BJ (cell line): ENCODE data around the gene IMPA2. TPM values are rescaled to one million over a fixed set of nuclear protein-coding genes. Genes with fewer than 3 reads are reported as not detected.

ENCODE experiments used
- CTCF ChIA-PET: fragments of 350-600 bp; formaldehyde crosslinking; extraction: SDS; loops from one replicate; lab custom pipeline; 2021; ENCODE audit warnings: antibody characterized with exemption, inconsistent platforms; lab: Yijun Ruan, JAX
- POLR2A ChIA-PET: fragments of 300-600 bp; sonication (Branson Sonifier 250); formaldehyde crosslinking; extraction: SDS; loops from one replicate; lab custom pipeline; 2021; ENCODE audit warnings: antibody characterized with exemption; lab: Charles Lee
- DNase-seq: peaks from one replicate; pipeline ENCODE4 v3.0.0-alpha.2; 2011; ENCODE audit warnings: low read depth
- H3K27me3 ChIP-seq: 2 replicates; pipeline ENCODE4 v1.6.0; 2011; ENCODE audit warnings: low read length; ENCODE audit not compliant: control insufficient read depth, insufficient read depth
- H3K36me3 ChIP-seq: 2 replicates; pipeline ENCODE4 v1.5.1; 2011; ENCODE audit warnings: low read length; ENCODE audit not compliant: control insufficient read depth, insufficient read depth
- H3K4me3 ChIP-seq: 2 replicates; pipeline ENCODE4 v1.5.1; 2011; ENCODE audit warnings: low read depth, mild to moderate bottlenecking, control low read depth, low read length
- polyA plus RNA-seq: library from polyadenylated mRNA; depleted of rRNA; stranded (reverse); fragments of >200 nt; gene quantifications from 2 replicates; pipeline ENCODE4 v1.2.3, GENCODE V29; 2011
- TF ChIP-seq, protein P1 (sequence below): IDR thresholded peaks from 2 replicates; pipeline ENCODE4 v1.5.1; 2011; ENCODE audit warnings: low read depth, mild to moderate bottlenecking, control low read depth, inconsistent platforms, low read length, moderate library complexity; ENCODE audit not compliant: insufficient read depth

The IMPA2 gene
- polyA plus RNA-seq, 1 experiment, result 22.8 TPM

DNA sequence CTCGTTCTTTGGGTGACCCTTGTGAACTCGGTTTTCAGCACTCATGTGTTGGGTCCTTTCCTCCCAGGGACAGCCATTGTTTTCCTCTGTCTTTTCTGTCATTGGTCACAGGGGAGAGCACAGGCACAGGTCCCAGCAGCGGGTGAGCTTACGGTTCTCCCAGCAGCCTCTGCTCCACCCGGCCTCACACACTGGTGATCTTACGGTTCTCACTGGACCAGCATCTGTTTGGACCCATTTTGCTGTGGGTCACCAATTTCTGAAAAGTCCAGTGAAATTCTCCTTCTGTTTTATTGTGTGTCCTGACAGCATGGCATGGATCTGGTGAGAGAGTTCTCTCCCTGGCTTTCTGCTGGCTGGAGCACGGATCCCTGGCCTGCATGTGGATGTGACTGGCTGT lies 62.5 kb downstream of the IMPA2 start:
- ChIA-PET CTCF (no interaction called here), POLR2A (no interaction called here)
- TF ChIP-seq, protein P1, sequence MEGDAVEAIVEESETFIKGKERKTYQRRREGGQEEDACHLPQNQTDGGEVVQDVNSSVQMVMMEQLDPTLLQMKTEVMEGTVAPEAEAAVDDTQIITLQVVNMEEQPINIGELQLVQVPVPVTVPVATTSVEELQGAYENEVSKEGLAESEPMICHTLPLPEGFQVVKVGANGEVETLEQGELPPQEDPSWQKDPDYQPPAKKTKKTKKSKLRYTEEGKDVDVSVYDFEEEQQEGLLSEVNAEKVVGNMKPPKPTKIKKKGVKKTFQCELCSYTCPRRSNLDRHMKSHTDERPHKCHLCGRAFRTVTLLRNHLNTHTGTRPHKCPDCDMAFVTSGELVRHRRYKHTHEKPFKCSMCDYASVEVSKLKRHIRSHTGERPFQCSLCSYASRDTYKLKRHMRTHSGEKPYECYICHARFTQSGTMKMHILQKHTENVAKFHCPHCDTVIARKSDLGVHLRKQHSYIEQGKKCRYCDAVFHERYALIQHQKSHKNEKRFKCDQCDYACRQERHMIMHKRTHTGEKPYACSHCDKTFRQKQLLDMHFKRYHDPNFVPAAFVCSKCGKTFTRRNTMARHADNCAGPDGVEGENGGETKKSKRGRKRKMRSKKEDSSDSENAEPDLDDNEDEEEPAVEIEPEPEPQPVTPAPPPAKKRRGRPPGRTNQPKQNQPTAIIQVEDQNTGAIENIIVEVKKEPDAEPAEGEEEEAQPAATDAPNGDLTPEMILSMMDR, result no peak
- no peaks in the 10 kb centered on the region for H3K27me3 ChIP-seq
- no peaks in the 10 kb centered on the region for H3K36me3 ChIP-seq
- no peak overlapping the region for H3K4me3 ChIP-seq
- no peak for DNase-seq

- DNase-seq, result no peak
- Histone ChIP-seq H3K36me3 (no peaks in the 10 kb centered on the region), H3K4me3 (no peak overlapping the region), H3K27me3 (no peaks in the 10 kb centered on the region)
- TF ChIP-seq, protein P1, result no peak
- CTCF ChIA-PET, result no interaction called here
- POLR2A ChIA-PET, result no interaction called here
Observed at GRCh38 chr18:12044591-12044990, 63.3 kb downstream of the IMPA2 start.

DNA sequence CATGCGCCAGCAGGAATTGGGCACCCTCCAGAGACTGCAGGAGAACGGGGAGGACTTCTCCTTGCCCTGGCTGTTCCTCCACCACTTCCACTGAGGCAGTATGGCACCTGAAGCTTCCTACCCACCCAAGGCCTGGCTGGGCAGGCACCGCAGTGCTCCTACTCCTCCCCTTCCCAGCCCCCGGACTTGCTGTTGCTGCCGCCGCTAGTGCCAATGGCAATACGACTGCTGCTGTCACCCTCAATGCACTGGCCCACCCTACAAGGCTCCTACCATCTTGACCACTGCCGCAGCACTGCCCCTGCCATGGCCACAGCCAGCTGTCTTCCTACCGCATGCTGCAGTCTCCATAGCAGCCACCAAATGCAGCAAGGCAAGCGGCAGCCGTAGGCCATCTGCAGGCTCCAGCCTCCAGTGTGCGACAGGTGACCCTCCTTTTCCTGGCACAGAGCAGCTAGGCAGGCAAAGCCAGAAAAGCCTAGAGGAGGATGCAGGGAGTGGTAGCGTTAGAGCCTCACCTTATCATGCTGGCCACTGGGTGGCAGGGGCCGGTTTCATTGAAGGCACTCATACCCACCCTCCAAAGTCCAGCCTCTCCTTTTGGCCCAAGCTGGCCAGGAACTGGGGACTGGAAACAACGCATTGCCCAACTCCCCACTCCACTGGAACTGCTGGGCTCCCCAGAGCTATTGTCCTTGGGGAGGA lies 64.9 kb downstream of the IMPA2 start:
- TF ChIP-seq, protein P1, result no peak
- Histone ChIP-seq H3K36me3 (no peaks in the 10 kb centered on the region), H3K27me3 (no peaks in the 10 kb centered on the region), H3K4me3 (no peak overlapping the region)
- ChIA-PET CTCF (interaction anchor here (1.4 kb wide), 1 partner anchor 313 kb away, joined by 4 read pairs; no protein-coding TSS in a partner anchor), POLR2A (no interaction called here)
- DNase-seq, result no peak

DNA sequence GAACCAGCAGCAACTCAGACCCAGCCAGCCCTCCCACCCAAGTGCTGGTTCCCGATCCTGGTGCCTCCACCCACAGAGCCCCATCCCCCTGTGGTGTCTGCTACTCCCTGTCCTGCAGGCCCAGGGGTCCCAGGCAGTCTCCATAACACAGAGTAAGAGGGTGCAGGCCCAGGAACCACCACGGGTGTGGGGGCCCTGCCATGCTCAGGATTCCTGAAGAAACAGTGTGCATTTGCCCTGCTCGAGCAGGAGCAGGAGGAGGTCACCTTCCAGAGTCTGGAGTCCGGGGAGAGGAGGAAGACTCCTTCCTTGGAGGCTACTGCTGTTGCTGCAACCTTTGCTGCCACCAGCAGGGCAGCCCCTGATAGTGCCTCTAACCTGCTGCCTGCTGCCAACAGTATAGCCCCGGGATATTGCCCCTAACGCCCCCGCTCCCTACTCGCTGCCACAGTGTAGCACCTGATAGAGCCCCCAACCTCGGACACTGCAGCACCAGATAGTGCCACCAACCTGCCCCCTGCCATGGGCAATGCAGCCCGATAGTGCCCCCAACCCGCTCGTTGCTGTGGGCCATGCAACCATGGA lies 65.5 kb downstream of the IMPA2 start:
- H3K4me3 ChIP-seq, result no peak overlapping the region
- DNase-seq, result no peak
- no peaks in the 10 kb centered on the region for H3K27me3 ChIP-seq
- TF ChIP-seq, protein P1, result no peak
- ChIA-PET POLR2A (no interaction called here), CTCF (interaction anchor here (1.4 kb wide), 1 partner anchor 314 kb away, joined by 4 read pairs; no protein-coding TSS in a partner anchor)
- H3K36me3 ChIP-seq, result no peaks in the 10 kb centered on the region

DNA sequence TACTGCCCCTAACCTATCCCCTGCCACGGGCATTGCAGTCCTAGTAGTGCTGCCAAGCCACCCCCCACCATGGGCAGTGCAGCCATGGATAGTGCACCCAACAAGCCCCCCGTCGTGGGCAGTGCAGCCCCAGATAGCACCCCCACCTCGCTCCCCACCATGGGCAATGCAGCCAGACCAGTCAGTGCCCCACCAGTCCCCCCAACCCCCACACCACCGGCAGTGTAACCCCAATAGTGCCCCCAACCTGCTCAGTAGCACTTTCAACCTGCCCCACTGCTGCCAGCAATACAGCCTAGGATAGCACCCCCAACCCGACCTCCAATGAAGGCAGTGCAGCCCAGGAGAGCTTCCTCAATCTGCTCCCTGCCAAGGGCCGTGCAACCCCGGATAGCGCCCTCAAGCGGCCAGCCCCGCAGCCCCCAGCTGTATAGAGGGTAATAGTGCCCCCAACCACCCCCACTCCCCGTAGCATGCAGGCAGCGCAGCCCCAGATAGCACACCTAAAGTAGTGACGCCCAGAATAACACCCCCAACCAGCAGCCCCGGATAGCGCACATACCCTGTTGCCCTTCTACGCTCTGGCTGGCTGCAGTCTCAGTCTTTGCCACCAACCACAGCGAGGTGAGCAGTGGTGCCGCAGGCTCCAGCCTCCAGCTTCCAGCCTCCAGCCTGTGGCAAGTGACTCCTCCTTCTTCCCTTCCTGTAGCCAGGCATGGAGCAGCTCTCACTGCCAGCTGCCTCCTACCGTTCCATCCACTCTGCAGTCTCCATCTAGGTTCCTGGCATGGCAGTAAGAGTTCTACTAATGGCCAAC lies 66.9 kb downstream of the IMPA2 start:
- ChIA-PET CTCF (interaction anchor here (1.1 to 3.5 kb wide), 2 partner anchors 10 to 149 kb away, joined by 3 to 20 read pairs; no protein-coding TSS in a partner anchor), POLR2A (no interaction called here)
- H3K4me3 ChIP-seq, result no peak overlapping the region

More for the DNA sequence above, 66.9 kb downstream of the IMPA2 start:
- no peak for DNase-seq
- TF ChIP-seq, protein P1, result no peak
- Histone ChIP-seq H3K27me3 (no peaks in the 10 kb centered on the region), H3K36me3 (no peaks in the 10 kb centered on the region)
